T follicular helper cell (primary cell): Measurements from ENCODE around the gene TSPAN11.
"Not testable (repeated sequence)": the region's sequence is repeated elsewhere in the genome, so short reads cannot be mapped to it uniquely, and the experiment has no call there.

ENCODE experiments used
- DNase-seq: peaks from one replicate; pipeline ENCODE4 v3.0.0-alpha.2; 2020; ENCODE audit warnings: low read depth

TSPAN11 gene

DNA sequence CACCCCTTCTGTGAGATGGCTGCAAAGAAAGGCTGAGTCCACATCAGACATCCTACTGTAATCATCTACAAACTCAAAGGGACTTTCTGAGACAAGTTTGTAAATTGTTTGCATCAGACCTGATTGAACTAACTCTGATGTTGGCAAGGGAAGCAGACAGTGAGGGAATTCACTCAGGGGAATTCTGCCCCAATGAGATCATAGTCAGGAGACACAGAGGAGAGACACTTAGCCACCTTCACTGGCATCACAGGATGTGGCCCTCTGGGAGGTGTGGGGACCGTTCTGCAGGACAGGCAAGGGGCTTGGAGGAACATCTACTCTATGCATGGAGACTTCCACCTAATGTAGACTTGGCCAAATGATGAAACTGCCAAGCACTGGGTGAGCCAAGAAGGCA, 76.5 kb downstream of the TSPAN11 start:
- DNase-seq = no peak

DNA sequence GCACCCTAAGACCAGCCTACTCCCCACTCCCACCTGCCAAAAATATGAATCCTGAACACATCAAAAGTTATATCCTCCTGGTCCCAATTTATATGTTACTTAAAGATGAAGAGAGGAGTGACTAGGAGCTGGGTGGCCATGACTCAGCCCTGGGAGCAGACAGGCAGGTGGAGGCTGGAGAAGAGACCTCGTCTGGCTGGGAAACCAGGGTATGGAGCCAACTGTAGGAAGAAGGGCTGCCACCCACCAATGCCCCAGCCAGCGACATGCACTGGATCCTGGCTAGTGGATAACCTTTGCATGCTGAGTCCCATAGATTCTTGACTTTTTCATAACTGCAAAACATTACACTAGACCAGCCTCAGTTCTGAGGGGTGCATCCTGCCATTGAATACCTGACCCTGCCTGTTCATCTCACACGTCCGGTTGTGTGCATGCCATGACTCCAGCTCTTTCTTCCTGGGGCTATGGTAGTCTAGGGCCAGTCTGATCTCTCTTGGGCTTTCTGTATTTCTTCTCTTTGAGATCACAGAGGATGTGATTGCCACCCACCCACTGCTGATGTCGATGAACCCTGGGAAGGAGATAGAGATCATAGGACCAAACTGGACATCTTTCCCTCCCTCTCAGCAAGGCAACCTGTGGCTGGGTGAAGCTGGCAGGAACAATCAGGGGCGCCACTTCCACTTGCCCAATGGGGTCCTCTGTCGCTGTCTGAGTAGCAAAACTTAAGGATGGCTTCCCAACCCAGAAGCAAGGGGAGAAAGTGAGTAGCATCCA, 77.5 kb downstream of the TSPAN11 start:
- no peak for DNase-seq

DNA sequence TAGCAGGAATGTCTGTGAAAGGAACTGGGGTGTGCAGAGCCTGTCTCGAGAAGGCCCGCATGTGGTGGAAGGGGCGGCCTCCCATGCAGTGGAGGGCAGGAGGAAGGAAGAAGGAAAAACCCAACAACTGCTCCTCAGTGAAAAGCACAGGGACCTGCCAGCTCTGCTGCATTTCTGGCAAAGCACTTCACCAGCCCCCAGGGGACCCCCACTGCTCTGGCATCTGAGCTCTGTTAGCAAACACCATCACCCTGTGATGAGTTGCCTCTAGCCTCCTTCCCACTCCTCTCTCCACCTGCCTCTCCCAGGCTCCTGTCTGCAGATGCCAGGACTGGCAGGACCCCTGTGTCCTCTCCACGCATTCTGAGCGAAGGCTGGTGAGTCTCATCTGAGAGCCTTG, 78.1 kb downstream of the TSPAN11 start:
- no peak for DNase-seq

DNA sequence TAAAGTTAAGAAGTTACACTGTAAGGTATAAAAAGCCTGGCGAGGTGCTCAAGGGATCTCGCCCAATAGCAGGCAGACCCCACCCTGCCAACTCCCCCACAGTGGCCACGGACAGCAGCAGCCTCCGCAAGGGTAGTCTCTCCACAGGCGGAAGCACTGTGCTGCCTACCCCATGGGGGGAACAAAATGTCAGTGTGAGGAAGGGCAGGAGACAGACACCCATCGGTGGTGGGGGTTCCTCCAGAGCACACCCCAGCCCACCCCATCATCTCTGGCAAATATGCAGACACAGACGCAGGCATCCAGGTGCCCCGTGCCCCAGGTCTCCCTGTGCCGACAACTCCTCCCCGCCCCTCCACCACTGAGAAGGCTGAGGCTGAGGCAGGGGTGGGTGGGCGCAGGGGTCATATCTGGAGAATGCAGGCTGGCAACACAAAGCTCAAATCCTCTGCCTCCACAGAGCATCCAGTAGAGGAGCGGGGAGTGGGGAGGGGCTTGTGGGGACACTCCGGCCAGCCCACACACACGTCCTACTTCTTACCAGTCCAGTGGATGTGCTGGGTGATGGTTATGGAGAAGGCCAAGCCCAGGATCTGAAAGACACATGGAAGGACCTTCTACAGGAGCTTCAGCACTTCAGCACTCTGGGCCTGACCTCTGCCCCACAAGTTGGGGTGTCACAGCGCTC, 78.9 kb downstream of the TSPAN11 start:
- DNase-seq = no peak

DNA sequence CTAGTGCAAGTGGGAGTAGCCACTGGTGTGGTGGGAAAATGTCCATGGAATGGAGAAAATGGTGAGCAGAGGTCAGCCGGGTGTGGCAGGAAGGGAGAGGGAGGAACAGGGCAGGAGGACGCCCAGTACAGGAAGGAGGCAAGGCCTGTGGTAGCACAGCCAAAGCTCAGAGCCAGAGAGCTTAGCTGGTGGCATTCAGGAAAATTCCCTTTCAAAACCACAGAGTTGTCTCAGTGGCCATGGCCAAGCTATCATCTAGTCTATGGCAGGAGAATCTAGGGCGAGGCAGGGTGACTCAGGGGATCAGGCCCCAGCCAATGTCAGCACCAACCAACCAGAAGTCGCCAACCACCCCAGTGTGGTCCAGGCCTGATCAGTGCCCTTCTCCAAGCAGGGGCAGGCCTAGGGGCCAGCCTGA, 79.4 kb downstream of the TSPAN11 start:
- DNase-seq = no peak

DNA sequence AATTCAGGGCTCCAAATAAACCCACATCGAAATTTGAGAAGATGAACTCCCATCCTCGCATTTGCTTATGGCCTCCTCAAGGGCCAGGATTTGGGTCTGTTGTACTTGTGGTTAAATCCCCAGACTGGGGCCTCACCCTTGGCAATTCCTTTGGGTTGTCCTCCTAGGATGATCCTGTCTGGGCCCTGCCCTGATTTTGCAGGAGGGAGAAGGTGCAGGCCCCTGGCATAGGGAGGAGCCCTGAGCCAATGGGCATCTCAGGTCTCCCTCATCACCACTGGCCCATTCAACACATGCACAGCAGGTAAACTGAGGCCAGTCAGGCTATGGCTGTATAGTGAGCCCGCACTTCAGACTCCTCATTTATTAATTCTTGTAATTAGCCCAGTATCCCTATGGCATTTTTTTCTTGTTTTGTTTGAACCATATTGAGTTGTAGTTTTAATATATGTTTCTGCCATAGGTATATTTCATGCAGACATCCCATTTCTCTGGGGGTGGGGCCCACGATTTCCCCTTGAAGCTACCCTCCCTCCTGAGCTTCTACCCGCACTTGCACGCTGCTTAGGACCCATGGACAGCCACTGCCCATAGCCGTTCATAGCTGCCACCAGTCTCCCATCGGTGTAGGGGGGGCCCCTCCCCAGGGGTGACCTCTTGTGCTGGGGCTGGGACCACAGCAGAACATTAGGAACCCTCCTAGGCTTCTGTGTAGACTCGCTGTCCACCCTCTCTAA, 80.0 kb downstream of the TSPAN11 start:
- no peak for DNase-seq

DNA sequence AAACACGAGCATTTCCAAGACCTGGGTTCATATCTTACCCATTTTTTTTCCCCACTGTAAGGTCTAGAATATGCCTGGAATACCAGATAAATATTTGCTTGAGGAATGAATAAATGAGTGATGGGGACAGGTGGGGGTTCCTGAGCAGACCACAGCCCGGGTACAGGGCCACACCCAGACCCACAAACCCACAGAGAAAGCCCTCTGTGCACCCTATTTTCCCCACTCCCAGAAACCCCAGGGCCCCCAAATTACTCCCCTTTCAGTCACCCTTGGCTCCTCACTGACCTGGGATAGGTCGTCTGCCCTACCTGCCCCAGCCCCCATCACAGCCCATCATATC, 80.6 kb downstream of the TSPAN11 start:
- no peak for DNase-seq

DNA sequence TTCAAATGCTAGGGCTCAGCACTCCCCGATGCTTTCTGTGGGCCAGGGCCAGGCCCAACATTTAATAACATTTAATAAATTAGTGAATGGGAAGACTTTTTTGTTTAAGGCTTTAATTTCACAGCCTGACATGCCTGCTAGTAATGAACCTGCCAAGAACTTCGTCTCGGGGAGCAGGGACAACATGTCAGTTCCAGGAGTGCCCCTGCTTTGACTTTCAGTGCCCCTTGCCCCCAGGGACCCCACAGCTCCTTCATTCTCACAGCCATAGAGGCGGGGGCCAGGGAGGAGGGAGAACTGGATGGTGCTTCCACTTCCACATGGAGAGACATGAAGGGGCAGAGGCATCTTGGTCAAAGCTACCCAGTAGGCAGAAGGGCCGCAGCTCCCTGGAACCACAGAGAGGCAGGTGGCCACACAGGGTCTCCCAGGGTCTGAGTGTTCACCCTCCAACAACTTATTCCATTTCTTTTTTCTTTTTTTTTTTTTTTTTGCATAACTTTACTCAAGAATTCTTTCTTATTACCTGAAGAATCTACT, 81.2 kb downstream of the TSPAN11 start:
- DNase-seq = no peak

DNA sequence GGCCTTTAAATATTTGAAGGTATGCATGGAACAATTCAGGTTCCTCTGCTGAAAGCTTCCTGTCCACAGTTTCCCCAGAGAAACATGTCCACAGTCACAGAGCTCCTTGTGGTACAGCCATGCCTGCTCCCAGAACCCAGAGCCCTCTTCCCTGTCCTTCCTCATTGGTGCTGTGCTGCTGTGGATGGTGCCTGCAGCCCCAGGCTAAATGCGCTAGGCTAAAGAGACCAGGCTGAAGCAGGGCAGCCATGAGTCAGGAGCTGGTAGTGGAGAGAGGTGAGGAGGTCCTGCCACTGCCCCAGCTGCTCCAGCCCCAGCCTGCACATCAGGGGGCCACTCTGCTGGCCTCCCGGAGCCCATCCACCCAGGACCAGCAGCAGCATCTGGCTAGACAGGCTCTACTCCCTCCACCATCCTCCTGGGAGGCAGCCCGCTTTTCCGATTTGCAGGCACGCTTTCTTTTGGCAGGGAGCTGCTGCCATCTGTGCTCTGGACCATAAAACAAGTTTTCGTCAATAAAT, 81.8 kb downstream of the TSPAN11 start:
- DNase-seq = no peak

DNA sequence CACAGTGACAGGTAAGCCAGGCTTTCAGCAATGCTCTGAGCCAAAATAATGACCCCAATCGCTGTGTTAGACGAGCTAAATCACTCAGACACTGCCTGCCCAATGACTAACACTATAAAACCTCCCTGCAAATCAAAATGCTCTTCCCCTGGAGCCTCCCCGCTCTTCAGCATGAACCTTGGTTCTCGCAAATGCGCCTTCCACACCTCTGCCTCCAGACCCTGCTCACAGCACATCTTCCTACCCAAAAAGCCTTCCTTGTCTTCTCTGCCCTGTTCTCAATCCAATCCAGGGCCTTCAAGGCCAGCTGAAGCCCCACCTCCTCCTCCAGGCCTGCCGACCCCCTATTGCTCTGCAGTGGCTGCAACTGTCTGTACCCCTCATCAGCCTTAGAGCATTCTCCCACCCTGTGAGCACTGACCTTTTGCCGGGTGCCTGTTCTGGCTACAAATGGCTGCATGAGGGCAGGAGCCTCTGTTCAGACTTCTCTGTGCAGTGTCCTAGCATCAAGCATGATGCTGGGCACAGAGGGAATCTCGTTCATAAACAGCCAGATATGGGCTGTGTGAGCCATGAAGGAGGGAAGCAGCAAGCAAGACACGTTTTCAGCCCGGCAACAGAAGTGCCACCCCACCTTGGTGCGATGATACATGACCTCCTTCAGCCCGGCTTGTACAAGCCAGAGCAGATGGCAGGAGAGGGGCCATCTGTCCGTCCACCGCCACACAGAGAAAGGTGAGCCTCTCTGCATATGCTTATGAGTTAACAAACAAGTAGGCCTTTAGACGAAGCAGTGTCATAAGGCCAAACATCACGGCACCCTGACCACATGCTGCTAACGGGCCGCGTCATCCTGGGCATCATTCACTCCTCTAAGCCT, 82.7 kb downstream of the TSPAN11 start:
- no peak for DNase-seq

DNA sequence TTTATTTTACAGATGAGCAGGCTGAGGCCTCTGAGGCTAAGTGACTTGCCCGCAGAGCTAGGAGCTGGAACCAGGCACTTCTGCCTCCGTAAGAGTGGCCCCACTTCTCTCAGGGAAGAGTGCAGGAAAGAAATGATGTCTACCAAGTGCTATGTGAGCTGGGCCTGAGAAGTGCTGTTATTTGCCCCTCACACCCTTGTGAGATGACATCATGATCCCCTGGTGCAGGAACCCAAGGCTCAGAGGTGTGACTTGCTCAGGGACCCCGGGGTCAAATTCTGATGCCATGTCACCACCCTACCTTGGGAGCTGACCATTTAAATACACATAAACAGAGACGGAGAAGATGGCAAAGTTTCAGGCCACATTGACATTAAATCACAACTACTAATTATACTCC, 83.4 kb downstream of the TSPAN11 start:
- DNase-seq = no peak

DNA sequence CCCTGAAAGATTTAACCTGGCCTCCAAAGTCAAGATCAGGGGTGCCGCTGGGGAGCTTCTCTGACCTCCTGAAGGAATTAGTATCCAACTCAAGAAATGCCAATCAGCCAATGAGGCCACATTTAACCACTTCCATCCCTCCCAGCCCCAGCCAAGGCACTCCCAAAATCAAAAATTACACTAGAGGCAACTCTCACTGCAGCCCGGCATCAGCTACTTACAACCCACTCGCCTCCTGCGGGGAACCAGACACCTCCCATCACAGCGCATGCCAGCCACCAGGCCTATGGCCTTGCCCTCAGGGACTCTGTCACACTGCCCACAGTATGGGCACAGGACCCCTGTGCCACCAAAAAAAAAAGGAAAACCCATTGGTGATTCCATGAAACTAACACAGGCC, 84.8 kb downstream of the TSPAN11 start:
- no peak for DNase-seq

DNA sequence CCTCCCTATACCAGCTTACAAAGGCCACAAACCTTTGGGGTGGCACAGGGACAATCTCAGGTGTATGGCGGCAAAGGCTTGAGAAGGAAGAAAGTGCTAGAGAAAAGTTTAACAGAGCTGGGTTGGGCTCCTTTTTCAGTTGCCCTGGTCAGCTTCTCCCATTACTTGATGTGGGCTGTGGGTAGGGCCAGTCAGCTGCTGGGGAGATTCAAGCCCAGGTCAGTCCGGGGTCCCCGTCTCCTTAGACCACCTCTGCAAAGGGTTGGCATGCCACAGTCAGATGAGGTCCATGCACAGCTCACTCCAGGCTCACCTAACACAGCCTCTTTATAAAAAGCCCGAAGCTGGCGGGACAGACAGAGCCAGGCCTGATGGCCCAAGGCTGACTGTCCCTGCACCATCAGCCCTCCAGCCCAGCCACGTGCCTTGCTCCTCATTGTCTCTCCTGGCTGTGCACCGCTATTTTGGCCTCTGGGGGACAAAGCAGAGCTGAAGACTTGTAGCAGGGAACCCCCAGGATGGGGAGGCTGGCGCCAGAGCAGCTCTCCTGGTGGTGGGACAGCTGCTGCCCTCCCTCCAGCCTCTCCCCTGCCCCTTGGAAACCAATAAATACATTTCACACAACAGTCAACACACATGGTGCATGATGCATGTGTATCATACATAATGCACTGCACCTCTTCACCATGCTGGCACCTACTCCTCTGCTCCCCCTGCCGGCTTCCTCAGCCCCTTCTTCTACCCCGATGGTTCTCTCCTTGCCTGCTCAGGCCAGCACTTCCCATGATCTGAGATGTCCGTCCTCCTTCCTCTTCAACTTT, 85.4 kb downstream of the TSPAN11 start:
- no peak for DNase-seq

DNA sequence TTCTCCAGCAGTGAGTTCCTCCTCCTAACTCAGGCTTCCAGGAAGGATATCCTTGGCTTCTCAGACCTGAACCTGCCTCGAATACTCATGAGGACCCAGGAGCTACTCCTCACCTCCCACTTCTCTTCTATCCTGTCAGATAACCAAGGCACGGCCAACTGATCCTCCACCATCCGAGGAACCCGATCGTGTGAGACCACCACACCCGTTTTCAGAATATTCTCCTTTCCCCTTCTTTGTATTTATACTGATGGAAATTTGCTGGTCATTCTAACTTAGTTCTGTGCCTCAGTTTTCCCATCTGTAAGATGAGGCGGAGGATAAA, 86.0 kb downstream of the TSPAN11 start:
- not testable (repeated sequence) for DNase-seq

DNA sequence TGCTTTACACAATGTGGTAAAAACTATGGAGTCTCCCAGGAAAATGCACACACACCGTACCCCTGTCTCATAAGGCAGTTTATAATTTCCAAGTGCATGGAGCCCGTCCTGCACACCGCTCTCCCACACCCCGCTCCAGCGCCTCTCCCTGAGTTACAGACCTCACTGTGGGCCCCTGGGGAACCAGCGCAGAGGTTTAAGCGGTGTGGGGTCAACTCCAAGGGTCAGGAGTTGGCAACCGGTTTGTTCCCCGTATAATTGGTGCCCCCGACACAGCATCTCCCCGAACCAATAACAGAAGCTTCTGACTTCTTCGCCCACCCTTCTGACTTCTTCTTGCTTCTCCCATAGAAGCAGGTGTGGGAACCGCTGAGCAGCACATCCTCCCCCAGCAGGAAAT, 88.7 kb downstream of the TSPAN11 start:
- no peak for DNase-seq

DNA sequence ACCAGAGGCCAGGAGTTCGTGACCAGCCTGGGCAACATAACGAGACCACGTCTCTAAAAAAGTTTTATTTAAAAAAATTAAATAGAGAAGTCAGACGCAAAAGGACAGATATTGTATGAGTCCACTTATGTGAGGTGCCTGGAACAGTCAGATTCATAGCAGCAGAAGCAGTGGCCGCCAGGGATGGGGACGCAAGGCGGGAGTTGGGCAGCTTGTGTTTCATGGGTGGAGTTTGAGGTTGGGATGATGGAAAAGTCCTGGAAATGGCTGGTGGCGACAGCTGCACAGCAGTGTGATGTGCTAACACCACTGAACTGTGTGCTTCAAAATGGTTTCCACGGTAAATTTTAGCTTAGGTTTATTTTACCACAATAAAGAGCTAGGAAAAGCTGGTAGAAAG, 89.5 kb downstream of the TSPAN11 start:
- no peak for DNase-seq

DNA sequence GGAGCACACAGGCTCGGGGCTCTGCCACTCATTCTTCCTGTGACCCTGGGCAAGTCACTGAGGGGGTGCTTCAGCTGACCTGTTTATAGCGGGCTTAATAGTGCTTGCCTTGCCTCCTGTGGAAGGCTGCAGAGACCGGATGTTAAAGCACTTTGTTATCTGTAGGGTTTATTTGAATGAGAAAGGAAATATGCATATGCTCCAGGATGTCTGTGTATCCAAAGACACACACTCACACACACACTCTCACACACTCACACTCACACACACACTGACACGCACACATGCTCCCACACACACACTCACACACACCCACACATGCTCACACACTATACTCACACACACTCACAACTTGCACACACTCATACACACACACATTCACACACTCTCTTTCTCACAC, 91.0 kb downstream of the TSPAN11 start:
- no peak for DNase-seq

DNA sequence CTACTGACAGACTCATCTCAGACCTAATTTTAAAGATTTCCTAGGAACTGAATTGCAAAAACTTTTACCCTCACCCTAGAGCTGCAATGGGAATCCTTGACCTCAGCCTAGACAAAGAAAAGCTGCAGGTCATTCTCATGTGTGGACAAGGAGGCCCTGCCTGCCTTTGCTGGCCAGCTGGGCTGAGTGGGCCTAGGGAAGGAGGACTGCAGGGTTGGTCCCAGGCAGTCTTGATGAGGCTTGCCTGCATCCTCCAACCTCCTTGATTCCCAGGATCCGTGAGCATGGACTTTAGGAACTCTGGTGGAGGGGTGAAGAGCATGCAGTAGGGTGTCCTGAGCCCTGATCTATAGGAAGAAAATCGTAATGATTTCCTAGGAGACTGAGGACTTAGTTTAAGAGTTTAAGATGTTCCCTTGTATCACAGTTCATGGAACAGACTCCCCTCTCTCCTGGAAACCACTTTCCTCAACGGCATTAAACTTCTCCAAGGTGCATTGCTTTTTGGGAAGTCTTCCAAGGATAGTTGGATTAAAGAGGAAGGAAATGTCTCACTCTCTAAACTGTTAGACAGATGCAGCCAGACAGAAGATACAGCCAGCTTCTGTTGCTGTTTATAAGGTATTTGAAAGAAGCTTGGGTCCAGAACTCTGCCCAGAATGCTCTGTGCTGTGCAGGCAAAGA, 91.7 kb downstream of the TSPAN11 start:
- DNase-seq = no peak

DNA sequence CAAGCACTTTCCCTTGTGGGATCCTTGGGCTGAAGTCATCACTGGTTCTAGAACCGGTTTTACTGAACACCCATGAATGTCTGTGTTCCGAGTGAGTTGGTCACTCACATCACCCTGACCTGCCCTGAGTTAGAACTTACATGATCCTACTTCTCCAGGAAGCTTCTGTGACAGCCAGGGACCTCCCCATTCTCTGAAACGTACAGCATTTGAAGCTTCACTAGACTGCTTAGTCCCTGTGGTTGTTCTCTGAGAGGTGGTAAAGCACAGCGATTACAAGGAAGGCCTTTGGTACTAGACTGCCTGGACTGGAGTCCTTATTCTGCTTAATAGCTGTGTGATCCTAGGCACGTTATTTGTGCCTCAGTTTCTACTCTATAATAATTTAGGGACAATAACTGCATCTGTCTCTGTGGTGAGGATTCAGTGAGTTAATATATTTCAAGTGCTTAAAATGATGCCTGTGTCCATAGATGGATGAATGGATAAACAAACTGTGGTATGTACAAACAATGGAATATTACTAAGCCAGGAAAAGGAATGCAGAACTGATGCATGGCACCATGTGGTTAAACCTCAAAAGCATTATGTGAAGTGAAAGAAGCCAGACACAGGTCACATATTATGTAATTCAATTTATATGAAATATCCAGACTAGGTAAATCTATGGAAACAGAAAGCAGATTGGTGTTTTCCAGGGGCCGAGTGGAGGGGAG, 92.4 kb downstream of the TSPAN11 start:
- no peak for DNase-seq

DNA sequence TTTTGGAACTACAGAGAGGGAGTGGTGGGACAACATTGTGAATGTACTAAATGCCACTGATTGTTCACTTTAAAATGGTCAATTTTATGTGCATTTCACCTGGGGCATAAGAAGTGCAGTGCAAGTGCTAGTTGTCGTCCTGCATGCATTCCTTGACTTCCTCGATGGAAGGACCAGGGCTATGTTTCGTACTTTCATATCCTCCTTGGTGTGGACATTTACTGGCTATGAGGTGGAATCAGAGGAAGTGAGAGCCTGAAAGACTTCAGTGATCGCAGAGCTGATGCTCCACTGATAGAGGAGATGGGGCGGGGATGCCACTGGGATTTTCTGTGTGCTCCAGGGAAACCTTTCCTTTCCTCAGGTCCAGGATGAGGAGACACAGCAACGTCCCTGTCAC, 93.0 kb downstream of the TSPAN11 start:
- no peak for DNase-seq
